IPS-20b (cell line): ENCODE measurements around the gene CST9L.

ENCODE experiments used
- H3K27ac ChIP-seq: one replicate; pipeline ENCODE4 v1.5.1; 2013; ENCODE audit warnings: low read length
- H3K27me3 ChIP-seq: 2 replicates; pipeline ENCODE4 v1.6.1; 2013; ENCODE audit warnings: mild to moderate bottlenecking, low read length, inconsistent platforms; ENCODE audit not compliant: insufficient read depth
- H3K36me3 ChIP-seq: 2 replicates; pipeline ENCODE4 v1.6.1; 2013; ENCODE audit warnings: low read depth, mild to moderate bottlenecking, inconsistent platforms, low read length, moderate library complexity; ENCODE audit not compliant: insufficient read depth
- H3K4me1 ChIP-seq: 2 replicates; pipeline ENCODE4 v1.6.1; 2013; ENCODE audit warnings: mild to moderate bottlenecking, control low read depth, inconsistent platforms, low read length, moderate library complexity; ENCODE audit not compliant: insufficient read depth
- H3K4me3 ChIP-seq: 2 replicates; pipeline ENCODE4 v1.5.1; 2013; ENCODE audit warnings: mild to moderate bottlenecking, low read length, inconsistent platforms
- H3K9ac ChIP-seq: 2 replicates; pipeline ENCODE4 v1.6.1; 2013; ENCODE audit warnings: low read depth, mild to moderate bottlenecking, inconsistent platforms, low read length, moderate library complexity
- H3K9me3 ChIP-seq: 2 replicates; pipeline ENCODE4 v1.6.1; 2013; ENCODE audit warnings: mild to moderate bottlenecking, low read depth, low read length, inconsistent platforms; ENCODE audit not compliant: insufficient read depth

Gene CST9L

GRCh38 chr20:23565503-23566045 is 2.7 kb downstream of the CST9L start:
- no peaks in the 10 kb centered on the region for H3K36me3 ChIP-seq
- H3K9ac ChIP-seq, result no peak overlapping the region
- peaks cover 15% of the 10 kb centered on the region for H3K9me3 ChIP-seq
- no peaks in the 10 kb centered on the region for H3K4me1 ChIP-seq
- no peaks in the 10 kb centered on the region for H3K27me3 ChIP-seq
- no peak overlapping the region for H3K27ac ChIP-seq
- no peak overlapping the region for H3K4me3 ChIP-seq

DNA sequence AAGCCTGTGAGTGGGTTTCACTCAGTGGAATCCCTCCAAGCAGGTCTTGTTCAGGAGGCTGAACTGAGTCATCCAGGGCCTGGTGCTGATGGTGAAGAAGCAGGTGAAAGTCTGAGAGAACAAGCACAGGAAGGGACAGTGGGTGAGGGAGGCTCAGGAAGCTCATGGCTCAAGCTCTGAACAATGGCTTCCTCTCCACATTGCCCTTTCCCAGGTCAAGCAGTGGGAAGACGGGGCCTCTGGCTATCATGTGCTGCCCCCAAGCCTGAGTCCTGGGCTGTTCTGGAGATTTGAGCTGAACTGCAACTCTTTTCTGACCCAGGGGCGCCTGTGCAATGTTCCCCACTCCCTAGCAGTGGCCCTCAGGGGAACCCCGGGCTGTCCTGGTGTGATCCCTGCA is 3.4 kb downstream of the CST9L start:
- Histone ChIP-seq H3K36me3 (no peaks in the 10 kb centered on the region), H3K27ac (no peak overlapping the region), H3K4me3 (no peak overlapping the region), H3K9ac (no peak overlapping the region), H3K27me3 (no peaks in the 10 kb centered on the region), H3K4me1 (no peaks in the 10 kb centered on the region), H3K9me3 (peaks cover 15% of the 10 kb centered on the region)

DNA sequence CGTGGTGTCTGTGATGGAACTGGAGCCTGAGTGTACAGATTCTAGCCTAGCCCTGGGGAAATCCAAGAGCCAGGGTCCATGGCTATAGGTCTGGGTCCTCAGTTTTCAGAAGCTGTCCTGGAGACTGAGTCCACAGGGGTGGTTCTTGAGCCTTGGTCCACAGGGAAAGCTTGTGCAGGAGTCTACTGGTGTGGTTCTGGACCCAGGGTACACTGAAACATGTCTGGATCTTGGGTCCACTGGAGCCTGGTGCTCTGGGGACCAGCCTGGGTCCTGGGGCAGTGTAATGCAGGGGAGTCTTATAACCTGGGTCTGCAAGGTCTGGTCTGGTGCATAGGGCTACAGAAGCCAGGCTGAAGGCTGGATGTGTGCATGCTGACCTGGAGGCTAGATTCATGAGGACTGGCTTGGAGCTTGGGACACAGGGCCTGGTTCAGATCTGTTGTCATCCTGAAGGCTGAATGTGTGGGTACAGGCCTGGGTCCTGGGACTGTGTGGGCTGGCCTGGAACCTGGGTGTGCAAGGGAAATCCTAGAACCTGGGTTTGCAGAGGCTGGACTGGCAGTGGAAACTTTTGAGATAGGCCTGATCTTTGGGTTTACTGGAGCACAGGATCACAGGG is 5.5 kb downstream of the CST9L start:
- Histone ChIP-seq H3K4me3 (no peak overlapping the region), H3K27ac (no peak overlapping the region), H3K9ac (no peak overlapping the region), H3K4me1 (no peaks in the 10 kb centered on the region), H3K9me3 (peaks cover 21% of the 10 kb centered on the region), H3K36me3 (no peaks in the 10 kb centered on the region), H3K27me3 (no peaks in the 10 kb centered on the region)

GRCh38 chr20:23554401-23554800 is 13.9 kb downstream of the CST9L start:
- H3K4me3 ChIP-seq, result no peak overlapping the region
- no peak overlapping the region for H3K9ac ChIP-seq
- no peaks in the 10 kb centered on the region for H3K36me3 ChIP-seq
- no peak overlapping the region for H3K27ac ChIP-seq
- H3K4me1 ChIP-seq, result no peaks in the 10 kb centered on the region
- H3K27me3 ChIP-seq, result no peaks in the 10 kb centered on the region
- peaks cover 4% of the 10 kb centered on the region for H3K9me3 ChIP-seq

DNA sequence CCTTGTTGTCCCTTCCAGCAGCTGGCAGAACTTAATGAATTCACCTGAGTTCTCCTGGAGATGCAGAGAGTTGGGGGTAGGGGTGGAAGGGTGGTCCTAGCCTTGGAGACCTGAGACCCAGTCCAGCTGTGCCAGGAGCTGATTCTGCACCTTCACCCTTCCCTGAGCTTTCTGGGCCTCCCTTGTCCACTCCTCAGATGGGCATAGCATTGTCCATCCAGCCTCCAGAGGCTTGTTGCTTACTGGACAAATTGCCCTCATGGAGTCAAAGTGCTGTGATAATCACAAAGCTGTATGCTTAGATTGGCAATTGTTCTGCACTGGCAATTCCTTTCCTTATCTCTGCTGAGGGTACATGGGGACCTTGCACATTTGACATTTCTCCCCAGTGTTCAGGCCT is 16.5 kb downstream of the CST9L start:
- H3K27ac ChIP-seq, result no peak overlapping the region
- H3K27me3 ChIP-seq, result no peaks in the 10 kb centered on the region
- H3K9ac ChIP-seq, result no peak overlapping the region

GRCh38 chr20:23551383-23551782 is 16.9 kb downstream of the CST9L start:
- Histone ChIP-seq H3K9ac (no peak overlapping the region), H3K27ac (no peak overlapping the region), H3K4me1 (no peaks in the 10 kb centered on the region), H3K27me3 (no peaks in the 10 kb centered on the region), H3K36me3 (no peaks in the 10 kb centered on the region), H3K9me3 (no peaks in the 10 kb centered on the region), H3K4me3 (no peak overlapping the region)

More for the DNA sequence above, 16.5 kb downstream of the CST9L start:
- no peak overlapping the region for H3K4me3 ChIP-seq
- no peaks in the 10 kb centered on the region for H3K36me3 ChIP-seq
- no peaks in the 10 kb centered on the region for H3K9me3 ChIP-seq
- H3K4me1 ChIP-seq, result no peaks in the 10 kb centered on the region

- no peak overlapping the region for H3K4me3 ChIP-seq
- no peaks in the 10 kb centered on the region for H3K27me3 ChIP-seq
- H3K9ac ChIP-seq, result no peak overlapping the region
- no peak overlapping the region for H3K27ac ChIP-seq
- H3K4me1 ChIP-seq, result no peaks in the 10 kb centered on the region
- no peaks in the 10 kb centered on the region for H3K36me3 ChIP-seq
- no peaks in the 10 kb centered on the region for H3K9me3 ChIP-seq
Measured at GRCh38 chr20:23550227-23550626, 18.1 kb downstream of the CST9L start.

- no peaks in the 10 kb centered on the region for H3K9me3 ChIP-seq
- no peaks in the 10 kb centered on the region for H3K36me3 ChIP-seq
- no peak overlapping the region for H3K9ac ChIP-seq
- H3K27ac ChIP-seq, result no peak overlapping the region
- H3K27me3 ChIP-seq, result no peaks in the 10 kb centered on the region
- H3K4me3 ChIP-seq, result no peak overlapping the region
- no peaks in the 10 kb centered on the region for H3K4me1 ChIP-seq
Measured at GRCh38 chr20:23548408-23548807, 19.9 kb downstream of the CST9L start.

GRCh38 chr20:23547613-23548012 is 20.7 kb downstream of the CST9L start:
- H3K27ac ChIP-seq, result no peak overlapping the region
- no peak overlapping the region for H3K4me3 ChIP-seq
- no peak overlapping the region for H3K9ac ChIP-seq
- H3K4me1 ChIP-seq, result no peaks in the 10 kb centered on the region
- H3K36me3 ChIP-seq, result no peaks in the 10 kb centered on the region
- H3K27me3 ChIP-seq, result no peaks in the 10 kb centered on the region
- H3K9me3 ChIP-seq, result no peaks in the 10 kb centered on the region

- Histone ChIP-seq H3K4me1 (peaks cover under 1% of the 10 kb centered on the region; the same call in 1 of the 2 replicates), H3K36me3 (no peaks in the 10 kb centered on the region), H3K27me3 (no peaks in the 10 kb centered on the region), H3K9me3 (no peaks in the 10 kb centered on the region), H3K27ac (no peak overlapping the region), H3K9ac (no peak overlapping the region), H3K4me3 (no peak overlapping the region)
Measured at GRCh38 chr20:23546435-23547144, 21.7 kb downstream of the CST9L start.

DNA sequence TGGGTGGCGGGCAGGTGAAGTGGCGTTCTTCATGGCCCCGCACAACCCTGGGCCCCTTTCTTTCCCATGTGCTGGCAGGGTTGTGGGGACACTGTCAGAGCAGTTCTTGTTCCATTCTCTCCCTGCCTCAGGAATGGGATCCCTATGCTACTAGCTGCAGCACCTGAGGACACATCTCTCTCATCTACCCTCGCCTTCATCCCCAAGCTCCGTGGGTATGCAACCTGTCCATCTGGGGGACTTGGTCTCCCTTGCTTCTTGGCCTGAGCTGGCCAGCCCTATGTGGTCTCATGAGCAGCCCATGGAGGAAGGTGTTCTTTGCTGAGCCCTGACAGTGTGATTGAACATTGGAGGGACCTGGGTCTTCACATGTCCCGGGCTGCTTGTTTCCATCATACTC is 24.2 kb downstream of the CST9L start:
- Histone ChIP-seq H3K36me3 (no peaks in the 10 kb centered on the region), H3K9me3 (no peaks in the 10 kb centered on the region), H3K27ac (no peak overlapping the region)

DNA sequence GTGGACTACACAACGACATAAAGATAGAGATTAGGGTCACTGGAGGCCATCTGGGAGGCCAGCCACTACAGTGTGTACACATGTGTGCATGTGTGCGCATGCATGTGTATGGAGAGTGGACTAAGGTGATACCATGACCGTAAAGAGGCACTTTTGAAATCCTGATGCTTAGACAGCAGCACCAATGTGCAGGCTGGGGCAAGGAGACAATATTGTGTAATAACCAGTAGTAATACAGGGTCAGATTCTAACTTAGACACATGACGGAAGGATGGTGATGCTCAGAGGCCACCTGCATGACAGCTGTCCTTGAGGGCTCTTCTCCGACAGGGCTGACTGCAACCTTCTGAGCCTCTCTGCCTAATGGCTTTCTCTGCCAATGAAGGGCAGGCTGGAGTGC is 25.5 kb downstream of the CST9L start:
- Histone ChIP-seq H3K4me3 (no peak overlapping the region), H3K4me1 (peaks cover 8% of the 10 kb centered on the region), H3K9ac (no peak overlapping the region), H3K27me3 (no peaks in the 10 kb centered on the region), H3K36me3 (no peaks in the 10 kb centered on the region), H3K9me3 (no peaks in the 10 kb centered on the region), H3K27ac (no peak overlapping the region)

More for the DNA sequence above, 24.2 kb downstream of the CST9L start:
- no peak overlapping the region for H3K9ac ChIP-seq
- H3K4me1 ChIP-seq, result peaks cover 8% of the 10 kb centered on the region
- no peaks in the 10 kb centered on the region for H3K27me3 ChIP-seq
- no peak overlapping the region for H3K4me3 ChIP-seq
